Muscle layer of colon (tissue), 2 donors: Measurements from ENCODE around the gene CREBL2.
"Not testable (repeated sequence)": the region's sequence is repeated elsewhere in the genome, so short reads cannot be mapped to it uniquely, and the experiment has no call there.

Source experiments
- H3K27ac ChIP-seq: one replicate; pipeline ENCODE4 v1.7.0; 2013; ENCODE audit warnings: low read depth, mild to moderate bottlenecking, low read length, moderate library complexity
- H3K27me3 ChIP-seq, 2 donors: one replicate each; pipeline ENCODE4 v1.7.0; 2013; ENCODE audit warnings: low read length in 2 of 2, mild to moderate bottlenecking in 2 of 2; ENCODE audit not compliant: insufficient read depth in 2 of 2, control insufficient read depth in 1 of 2
- H3K36me3 ChIP-seq: one replicate; pipeline ENCODE4 v1.7.0; 2013; ENCODE audit warnings: mild to moderate bottlenecking, low read length; ENCODE audit not compliant: insufficient read depth
- H3K4me1 ChIP-seq: one replicate; pipeline ENCODE4 v1.7.0; 2013; ENCODE audit warnings: mild to moderate bottlenecking, low read length; ENCODE audit not compliant: insufficient read depth
- H3K4me3 ChIP-seq, 2 donors: one replicate each; pipeline ENCODE4 v1.7.0; 2013; ENCODE audit warnings: low read length in 2 of 2, low read depth in 1 of 2, mild to moderate bottlenecking in 1 of 2, moderate library complexity in 1 of 2
- H3K9ac ChIP-seq: one replicate; pipeline ENCODE4 v1.7.0; 2013; ENCODE audit warnings: low read length
- H3K9me3 ChIP-seq: one replicate; pipeline ENCODE4 v1.7.0; 2013; ENCODE audit warnings: mild to moderate bottlenecking, low read length
- donor health status: abdominal sarcoma.
- donor health status: Adenocarcinoma of cecum.

Gene CREBL2

DNA sequence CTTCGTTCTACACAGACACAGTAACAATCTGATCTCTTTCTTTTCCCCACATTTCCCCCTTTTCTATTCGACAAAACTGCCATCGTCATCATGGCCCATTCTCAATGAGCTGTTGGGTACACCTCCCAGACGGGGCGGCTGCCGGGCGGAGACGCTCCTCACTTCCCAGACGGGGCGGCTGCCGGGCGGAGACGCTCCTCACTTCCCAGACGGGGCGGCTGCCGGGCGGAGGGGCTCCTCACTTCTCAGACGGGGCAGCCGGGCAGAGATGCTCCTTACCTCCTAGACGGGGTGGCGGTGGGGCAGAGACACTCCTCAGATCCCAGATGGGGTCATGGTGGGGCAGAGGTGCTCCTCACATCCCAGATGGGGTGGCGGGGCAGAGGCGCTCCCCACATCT, 6.4 kb downstream of the CREBL2 start:
- H3K36me3 ChIP-seq, H3K9me3 ChIP-seq, H3K27me3 ChIP-seq, H3K27ac ChIP-seq, H3K9ac ChIP-seq, H3K4me3 ChIP-seq: not testable (repeated sequence)
- H3K4me1 ChIP-seq: peaks cover 23% of the 10 kb centered on the region

DNA sequence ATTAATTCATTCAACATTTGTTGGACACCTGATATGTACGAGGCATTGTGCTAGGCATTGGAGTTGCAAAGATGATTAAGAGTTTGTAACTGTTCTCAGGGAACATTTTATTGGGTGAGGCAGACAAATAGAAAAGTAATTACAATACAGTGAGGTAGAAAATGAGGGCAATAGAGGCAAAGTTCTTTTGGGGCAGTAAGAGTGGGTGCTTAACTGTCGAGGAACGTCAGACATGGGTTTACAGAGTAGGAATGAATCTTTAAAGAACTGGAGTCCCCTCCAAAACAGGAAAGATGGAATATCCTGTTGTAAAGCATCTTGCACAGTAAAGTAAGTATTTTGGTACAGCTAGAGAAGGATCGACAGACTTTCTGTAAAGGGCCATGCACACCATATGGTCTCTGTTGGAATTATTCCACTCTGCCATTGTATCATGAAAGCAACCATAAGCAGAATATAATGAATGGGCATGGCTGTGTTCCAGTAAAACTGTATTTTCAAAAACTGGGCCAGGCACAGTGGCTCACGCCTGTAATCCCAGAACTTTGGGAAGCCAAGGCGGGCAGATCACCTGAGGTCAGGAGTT, 9.1 kb downstream of the CREBL2 start:
- no peaks in the 10 kb centered on the region for H3K27me3 ChIP-seq
- no peak overlapping the region for H3K4me3 ChIP-seq
- H3K4me1 ChIP-seq: peaks cover 10% of the 10 kb centered on the region
- peaks cover 4% of the 10 kb centered on the region for H3K36me3 ChIP-seq
- H3K9me3 ChIP-seq: no peaks in the 10 kb centered on the region
- H3K27ac ChIP-seq: no peak overlapping the region
- no peak overlapping the region for H3K9ac ChIP-seq

DNA sequence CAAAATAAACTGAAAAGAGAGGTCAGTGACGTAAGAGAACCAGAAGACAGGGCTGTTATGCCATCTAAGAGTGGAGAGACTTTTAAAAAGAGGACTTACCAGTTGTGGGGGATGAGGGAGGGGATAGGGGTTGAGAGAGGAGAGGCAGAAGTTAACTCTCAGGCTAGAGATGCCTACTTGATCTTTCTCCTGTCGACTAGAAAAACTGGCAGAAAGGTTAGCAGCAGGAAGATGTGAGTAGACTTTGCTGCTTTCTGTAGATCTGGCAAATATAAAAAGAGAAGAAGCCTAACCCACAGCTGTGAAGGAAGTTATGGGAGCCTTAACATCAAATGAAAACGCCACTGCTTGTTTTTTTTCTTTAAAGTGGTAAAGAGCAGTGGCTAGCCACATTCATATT, 10.7 kb downstream of the CREBL2 start:
- Histone ChIP-seq H3K27ac (no peak overlapping the region), H3K36me3 (peaks cover 4% of the 10 kb centered on the region), H3K4me3 (no peak overlapping the region), H3K4me1 (peaks cover 5% of the 10 kb centered on the region), H3K9ac (no peak overlapping the region), H3K9me3 (no peaks in the 10 kb centered on the region), H3K27me3 (no peaks in the 10 kb centered on the region)

DNA sequence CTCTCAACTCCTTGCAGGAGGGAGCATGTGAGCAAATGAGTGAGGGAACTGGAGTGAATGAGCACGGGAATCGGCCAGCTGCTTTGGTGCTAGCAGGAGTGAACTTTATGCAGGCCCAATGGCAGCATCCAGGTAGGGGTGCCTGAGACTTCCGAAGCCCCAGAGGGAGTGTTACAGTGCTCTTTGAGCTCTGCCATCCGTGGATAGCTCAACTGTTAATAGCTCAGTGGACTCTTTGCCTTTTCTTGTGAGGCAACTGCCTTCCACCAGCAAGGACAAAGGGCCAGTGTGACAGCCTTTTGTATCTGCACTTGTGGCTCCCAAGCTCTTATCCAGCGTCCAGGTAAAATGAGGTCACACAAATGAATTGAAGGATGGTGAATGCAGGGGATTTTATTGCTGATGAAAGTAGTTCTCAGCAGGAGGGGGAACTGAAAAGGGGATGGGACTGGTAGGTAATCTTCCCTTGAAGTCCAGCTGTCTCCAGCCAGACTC, 12.9 kb downstream of the CREBL2 start:
- Histone ChIP-seq H3K9ac (no peak overlapping the region), H3K9me3 (no peaks in the 10 kb centered on the region), H3K27ac (no peak overlapping the region), H3K36me3 (peaks cover 4% of the 10 kb centered on the region), H3K4me1 (peaks cover 5% of the 10 kb centered on the region), H3K27me3 (no peaks in the 10 kb centered on the region), H3K4me3 (no peak overlapping the region)

DNA sequence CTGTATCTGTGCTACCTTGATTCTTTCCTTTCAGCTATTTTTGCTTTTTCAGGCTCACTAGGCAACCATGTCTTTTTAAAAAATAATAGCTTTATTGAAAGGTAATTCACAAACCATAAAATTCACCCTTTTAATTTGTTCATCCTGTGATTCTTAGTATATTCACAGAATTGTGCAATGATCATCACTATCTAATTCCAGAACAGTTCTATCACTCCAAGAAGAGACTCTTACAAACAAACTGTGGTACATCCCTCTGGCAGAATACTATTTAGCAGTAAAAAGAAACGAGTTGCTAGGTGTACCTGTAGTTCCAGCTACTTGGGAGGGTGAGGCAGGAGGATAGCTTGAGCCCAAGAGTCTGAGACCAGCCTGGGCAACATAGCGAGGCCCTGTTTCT, 14.8 kb downstream of the CREBL2 start:
- Histone ChIP-seq H3K4me1 (peaks cover 10% of the 10 kb centered on the region), H3K9ac (no peak overlapping the region), H3K27me3 (no peaks in the 10 kb centered on the region), H3K27ac (no peak overlapping the region), H3K4me3 (no peak overlapping the region), H3K9me3 (no peaks in the 10 kb centered on the region), H3K36me3 (peaks cover 4% of the 10 kb centered on the region)

DNA sequence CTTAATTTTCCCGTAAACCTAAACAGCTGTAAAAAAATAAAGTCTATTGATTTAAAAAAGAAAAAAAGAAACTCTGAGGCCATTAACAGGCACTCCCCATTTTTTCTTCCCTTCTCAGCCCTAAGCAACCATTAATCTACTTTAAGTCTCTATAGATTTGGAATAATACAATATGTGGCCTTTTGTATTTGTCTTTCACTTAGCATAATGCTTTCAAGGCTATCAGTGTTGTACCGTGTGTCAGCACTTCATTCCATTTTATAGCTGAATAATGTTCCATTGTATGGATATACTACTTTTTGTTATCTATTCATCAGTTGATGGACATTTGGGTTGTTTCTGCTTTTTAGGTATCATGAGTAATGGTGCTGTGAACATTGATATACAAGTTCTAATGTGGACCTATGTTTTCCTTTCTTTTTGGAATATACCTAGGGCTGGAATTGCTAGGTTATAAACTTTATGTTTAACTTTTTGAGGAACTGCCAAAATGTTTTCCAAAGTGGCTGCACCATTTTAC, 15.7 kb downstream of the CREBL2 start:
- H3K4me3 ChIP-seq: no peak overlapping the region
- H3K9ac ChIP-seq: no peak overlapping the region
- no peaks in the 10 kb centered on the region for H3K9me3 ChIP-seq
- peaks cover 4% of the 10 kb centered on the region for H3K36me3 ChIP-seq
- H3K27me3 ChIP-seq: no peaks in the 10 kb centered on the region
- peaks cover 7% of the 10 kb centered on the region for H3K4me1 ChIP-seq
- H3K27ac ChIP-seq: no peak overlapping the region

DNA sequence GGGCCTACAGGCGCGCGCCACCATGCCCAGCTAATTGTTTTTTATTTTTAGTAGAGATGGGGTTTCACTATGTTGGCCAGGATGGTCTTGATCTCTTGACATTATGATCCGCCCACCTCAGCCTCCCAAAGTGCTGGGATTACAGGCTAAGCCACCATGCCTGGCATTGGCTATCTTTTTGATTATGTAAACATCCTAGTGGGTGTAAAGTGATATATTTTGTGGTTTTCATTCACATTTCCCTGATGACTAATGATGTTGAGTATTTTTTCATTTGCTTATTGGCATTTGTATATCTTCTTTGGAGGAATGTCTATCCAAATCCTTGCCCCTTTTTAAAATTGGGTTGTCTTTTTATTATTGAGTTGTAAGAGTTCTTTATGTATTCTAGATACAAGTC, 16.3 kb downstream of the CREBL2 start:
- Histone ChIP-seq H3K27ac (no peak overlapping the region), H3K9ac (no peak overlapping the region), H3K4me3 (no peak overlapping the region), H3K27me3 (no peaks in the 10 kb centered on the region), H3K36me3 (peaks cover 4% of the 10 kb centered on the region), H3K9me3 (no peaks in the 10 kb centered on the region), H3K4me1 (peaks cover 5% of the 10 kb centered on the region)

DNA sequence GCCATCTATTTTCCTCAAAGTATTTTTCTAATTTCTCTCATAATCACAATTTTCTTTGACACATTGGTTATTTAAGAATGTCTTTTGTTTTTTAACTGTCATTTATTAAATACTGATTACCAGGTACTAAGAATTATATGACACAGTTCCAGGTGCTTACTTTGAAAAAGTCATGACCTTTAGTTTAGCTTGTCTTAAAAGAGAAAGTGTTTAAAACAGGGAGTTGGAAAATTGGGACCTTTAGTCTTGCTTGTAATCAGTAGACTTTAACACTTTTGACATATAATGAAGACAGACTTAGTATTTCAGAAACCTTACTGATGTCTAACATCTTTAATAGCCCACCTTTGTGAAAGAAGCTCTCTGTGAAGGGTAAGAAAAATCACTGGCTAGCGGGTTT, 19.2 kb downstream of the CREBL2 start:
- Histone ChIP-seq H3K9me3 (no peaks in the 10 kb centered on the region), H3K4me3 (no peak overlapping the region), H3K4me1 (peaks cover 5% of the 10 kb centered on the region), H3K36me3 (peaks cover 4% of the 10 kb centered on the region), H3K27ac (no peak overlapping the region), H3K27me3 (no peaks in the 10 kb centered on the region), H3K9ac (no peak overlapping the region)

DNA sequence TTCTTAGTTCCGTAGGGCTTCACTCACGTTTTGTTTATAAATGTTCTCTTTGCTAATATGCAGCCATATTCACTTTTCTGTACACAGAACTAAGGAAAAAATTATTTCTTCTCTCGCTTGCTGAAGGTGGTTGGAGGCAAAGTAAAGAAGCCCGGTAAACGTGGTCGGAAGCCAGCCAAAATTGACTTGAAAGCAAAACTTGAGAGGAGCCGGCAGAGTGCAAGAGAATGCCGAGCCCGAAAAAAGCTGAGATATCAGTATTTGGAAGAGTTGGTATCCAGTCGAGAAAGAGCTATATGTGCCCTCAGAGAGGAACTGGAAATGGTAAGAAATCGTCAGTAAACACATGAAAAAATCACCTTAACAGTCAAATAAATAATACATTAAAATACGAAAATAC, 24.0 kb downstream of the CREBL2 start:
- Histone ChIP-seq H3K27ac (no peak overlapping the region), H3K36me3 (peaks cover 14% of the 10 kb centered on the region), H3K4me3 (no peak overlapping the region), H3K4me1 (peaks cover 4% of the 10 kb centered on the region), H3K9me3 (no peaks in the 10 kb centered on the region), H3K27me3 (no peaks in the 10 kb centered on the region), H3K9ac (no peak overlapping the region)

DNA sequence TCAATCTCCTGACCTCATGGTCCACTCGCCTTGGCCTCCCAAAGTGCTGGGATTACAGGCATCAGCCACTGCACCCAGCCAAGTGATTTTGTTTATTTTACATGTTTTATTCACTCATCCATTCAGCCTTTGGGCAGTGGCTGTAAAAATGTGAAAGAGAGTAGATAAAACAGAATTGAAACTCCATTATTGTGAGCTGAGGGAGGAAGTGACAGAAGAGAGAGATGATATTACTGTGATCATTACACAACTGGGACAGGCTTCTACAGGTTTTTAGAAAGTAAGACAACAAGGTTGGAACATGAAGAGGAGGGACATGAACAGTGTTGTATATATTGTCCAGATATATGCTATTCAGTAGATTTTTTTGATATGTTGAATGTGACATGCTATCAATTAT, 25.0 kb downstream of the CREBL2 start:
- Histone ChIP-seq H3K9me3 (no peaks in the 10 kb centered on the region), H3K36me3 (peaks cover 18% of the 10 kb centered on the region)

DNA sequence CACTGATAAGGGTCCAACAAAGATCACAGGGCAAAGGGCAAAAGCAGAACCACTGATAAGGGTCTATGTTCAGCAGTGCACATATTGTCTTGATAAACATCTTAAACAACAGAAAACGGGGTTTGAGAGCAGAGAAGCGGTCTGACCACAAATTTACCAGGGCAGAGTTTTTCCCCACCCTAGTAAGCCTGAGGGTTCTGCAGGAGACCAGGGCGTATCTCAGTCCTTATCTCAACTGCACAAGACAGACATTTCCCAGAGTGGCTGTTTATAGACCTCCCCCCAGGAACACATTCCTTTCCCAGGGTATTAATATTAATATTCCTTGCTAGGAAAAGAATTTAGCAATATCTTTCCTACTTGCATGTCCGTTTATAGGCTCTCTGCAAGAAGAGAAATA, 28.3 kb downstream of the CREBL2 start:
- not testable (repeated sequence) for H3K4me3 ChIP-seq, H3K27ac ChIP-seq, H3K9ac ChIP-seq, H3K27me3 ChIP-seq, H3K4me1 ChIP-seq, H3K9me3 ChIP-seq
- peaks cover 33% of the 10 kb centered on the region for H3K36me3 ChIP-seq

More for the DNA sequence above, 25.0 kb downstream of the CREBL2 start:
- Histone ChIP-seq H3K4me1 (no peaks in the 10 kb centered on the region), H3K27me3 (no peaks in the 10 kb centered on the region), H3K9ac (no peak overlapping the region), H3K27ac (no peak overlapping the region), H3K4me3 (no peak overlapping the region)

DNA sequence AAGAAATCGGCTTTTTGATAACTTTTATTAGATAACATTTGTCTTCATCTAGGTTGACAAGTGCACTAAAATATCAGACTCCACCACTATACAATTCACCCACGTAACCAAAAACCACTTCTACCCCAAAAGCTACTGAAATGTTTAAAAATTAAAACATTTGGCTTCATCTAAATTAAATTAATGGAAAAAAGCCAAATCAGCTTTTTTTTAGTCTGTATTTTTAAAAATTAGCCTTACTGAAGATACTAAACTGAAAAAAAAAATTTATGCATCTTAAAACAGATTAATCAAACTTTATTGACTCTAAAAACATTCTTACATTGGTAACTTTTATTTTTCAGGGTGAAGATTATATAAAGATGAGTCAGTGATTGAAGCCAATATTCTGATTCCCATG, 30.0 kb downstream of the CREBL2 start:
- no peak overlapping the region for H3K27ac ChIP-seq
- H3K4me3 ChIP-seq: no peak overlapping the region
- H3K9ac ChIP-seq: no peak overlapping the region
- no peaks in the 10 kb centered on the region for H3K4me1 ChIP-seq
- H3K9me3 ChIP-seq: no peaks in the 10 kb centered on the region
- H3K36me3 ChIP-seq: peaks cover 26% of the 10 kb centered on the region
- H3K27me3 ChIP-seq: no peaks in the 10 kb centered on the region
